GM18505 (cell line): ENCODE measurements around the gene SLC22A4.

Experiments used
- ATAC-seq: cut with Tn5 transposase; IDR thresholded peaks from one replicate; pipeline ENCODE4 v1.9.1; 2021; ENCODE audit not compliant: unreplicated experiment
- POLR2A ChIP-seq: IDR thresholded peaks from 4 replicates; pipeline ENCODE4 v1.6.1; 2011; ENCODE audit warnings: borderline replicate concordance; ENCODE audit not compliant: insufficient read depth, insufficient read length; ENCODE audit errors: extremely low read depth

SLC22A4 gene

DNA sequence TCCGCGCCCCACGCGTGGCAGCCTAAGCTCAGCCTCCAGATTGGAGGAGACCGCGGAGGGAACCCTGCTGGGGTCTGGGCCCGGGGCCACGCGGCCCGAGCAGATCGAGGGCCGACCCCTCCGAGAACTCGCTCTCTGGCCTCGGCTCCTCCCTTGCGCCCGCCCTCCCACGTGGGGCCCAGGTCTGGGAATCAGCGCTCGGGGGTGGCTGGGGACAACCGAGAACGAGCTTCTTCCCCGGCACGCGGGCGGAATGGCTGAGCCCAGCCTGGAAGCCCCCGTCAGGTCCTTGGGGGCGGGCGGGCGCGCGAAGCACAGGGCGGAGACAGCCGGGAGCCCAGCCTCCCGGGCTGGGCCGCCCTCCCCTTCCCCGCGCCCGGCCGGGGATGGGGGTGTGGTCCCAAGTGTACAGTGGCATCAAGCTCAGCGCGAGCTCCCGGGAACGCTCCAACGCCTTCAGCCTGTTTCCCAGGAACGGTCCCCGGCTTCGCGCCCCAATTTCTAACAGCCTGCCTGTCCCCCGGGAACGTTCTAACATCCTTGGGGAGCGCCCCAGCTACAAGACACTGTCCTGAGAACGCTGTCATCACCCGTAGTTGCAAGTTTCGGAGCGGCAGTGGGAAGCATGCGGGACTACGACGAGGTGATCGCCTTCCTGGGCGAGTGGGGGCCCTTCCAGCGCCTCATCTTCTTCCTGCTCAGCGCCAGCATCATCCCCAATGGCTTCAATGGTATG is at the start of gene SLC22A4:
Gene SLC22A4, plus strand, starts transcription at position 403 of the 736 bp plus-strand sequence. Its CDS starts 223 bp downstream, at position 626.
- peak; percentile 40 for TF ChIP-seq POLR2A
- peak; percentile 60 for ATAC-seq

DNA sequence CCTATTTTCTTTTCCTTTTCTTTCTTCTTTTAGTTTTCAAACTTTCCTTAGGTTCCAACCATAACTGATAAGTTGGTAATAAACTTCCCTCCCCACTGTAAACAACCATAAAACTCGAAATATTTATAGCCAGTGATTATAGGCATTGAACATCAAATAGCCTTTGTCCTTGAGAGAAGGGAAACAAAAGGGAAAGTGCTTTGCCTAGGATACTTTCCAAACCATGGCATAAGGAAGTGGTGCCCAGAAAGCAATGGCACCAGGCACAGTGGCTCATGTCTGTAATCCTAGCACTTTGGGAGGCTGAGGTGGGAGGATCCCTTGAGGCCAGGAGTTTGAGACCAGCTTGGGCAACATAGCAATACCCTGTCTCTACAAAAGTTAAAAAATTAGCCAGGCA is 48.6 kb upstream of the SLC22A4 start:
- no peak for TF ChIP-seq POLR2A
- ATAC-seq = no peak

DNA sequence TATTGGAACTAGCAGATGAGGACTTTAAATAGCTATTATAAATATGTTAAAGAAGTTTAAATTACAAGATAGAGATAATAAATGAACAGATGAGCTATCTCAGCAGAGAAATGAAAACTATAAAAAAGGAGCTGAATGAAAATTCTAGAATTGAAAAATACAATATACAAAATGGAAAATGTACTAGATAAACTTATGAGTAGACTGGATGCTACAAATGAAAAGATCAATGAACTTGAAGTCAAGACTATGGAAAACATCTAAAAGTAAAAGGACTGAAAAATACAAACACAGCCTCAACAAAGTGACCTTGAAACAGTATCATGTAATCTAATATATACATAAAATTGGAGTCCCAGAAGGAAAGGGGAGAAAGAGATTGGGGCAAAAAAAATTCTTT is 47.4 kb upstream of the SLC22A4 start:
- ATAC-seq = no peak
- TF ChIP-seq POLR2A = no peak

DNA sequence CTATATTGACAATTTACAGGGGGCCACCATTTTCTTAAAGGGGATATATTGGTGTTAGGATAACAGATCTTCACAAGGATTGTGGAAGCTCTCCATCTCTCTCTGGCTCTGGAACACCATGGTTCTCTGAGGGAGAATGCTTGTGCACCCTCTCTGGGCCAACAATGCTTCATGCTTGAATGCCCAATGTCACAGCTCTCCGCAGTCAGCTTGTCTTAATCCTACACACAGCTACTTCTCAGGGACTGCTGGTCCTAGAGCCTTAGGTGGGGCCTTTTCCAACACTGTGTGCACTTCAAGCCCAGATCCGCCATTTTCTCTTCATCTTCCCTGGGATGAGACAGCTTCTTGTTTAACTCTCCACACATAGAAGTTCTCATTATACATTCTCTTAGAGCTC is 43.6 kb upstream of the SLC22A4 start:
- no peak for ATAC-seq
- TF ChIP-seq POLR2A = no peak

DNA sequence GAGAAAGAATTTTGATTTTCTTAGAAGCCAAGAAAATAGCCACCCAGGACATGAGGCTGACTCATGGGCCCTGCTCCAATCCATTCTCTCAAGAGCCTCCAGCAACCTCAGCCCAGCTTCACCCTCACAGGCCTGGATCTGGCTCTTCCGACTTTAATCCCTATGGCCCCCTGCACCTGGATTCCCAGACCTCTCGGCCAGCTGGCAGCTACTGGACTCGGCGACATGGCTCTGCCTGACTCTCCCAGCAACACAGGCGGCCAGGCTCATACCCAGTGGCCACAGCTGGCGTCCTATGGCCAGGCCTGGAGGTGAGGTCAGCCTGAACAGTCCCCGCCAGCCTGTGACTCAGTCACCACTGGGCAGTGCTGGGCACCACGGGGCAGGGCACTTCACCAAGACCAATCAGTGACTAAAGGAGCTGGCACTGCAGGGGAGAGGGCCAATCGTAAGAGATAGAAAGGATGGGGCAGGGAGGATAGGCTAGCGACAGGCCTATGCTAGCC is 42.9 kb upstream of the SLC22A4 start:
- ATAC-seq = no peak
- no peak for TF ChIP-seq POLR2A

DNA sequence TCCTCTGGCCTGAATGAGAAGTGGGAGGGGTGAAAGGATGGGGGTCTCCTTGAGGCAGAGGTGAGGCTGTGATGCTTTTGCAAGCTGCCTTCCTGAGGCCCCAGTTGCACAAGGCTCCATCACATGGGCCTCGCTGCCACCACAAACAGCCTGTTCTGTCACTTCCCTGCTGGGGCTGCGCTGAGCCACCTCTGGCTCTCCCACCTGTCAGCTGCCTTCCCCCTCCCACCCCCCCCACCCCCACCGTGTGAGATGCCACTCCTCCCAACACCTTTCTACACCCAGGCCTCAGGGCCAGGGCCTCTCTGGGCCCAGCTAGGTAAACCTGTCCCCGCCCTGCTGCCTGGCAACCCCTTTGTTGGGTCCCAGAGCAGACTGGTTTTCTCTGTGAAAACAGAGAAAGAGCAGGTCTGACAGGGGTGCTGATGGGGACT is 41.2 kb upstream of the SLC22A4 start:
- no peak for TF ChIP-seq POLR2A
- ATAC-seq = no peak

DNA sequence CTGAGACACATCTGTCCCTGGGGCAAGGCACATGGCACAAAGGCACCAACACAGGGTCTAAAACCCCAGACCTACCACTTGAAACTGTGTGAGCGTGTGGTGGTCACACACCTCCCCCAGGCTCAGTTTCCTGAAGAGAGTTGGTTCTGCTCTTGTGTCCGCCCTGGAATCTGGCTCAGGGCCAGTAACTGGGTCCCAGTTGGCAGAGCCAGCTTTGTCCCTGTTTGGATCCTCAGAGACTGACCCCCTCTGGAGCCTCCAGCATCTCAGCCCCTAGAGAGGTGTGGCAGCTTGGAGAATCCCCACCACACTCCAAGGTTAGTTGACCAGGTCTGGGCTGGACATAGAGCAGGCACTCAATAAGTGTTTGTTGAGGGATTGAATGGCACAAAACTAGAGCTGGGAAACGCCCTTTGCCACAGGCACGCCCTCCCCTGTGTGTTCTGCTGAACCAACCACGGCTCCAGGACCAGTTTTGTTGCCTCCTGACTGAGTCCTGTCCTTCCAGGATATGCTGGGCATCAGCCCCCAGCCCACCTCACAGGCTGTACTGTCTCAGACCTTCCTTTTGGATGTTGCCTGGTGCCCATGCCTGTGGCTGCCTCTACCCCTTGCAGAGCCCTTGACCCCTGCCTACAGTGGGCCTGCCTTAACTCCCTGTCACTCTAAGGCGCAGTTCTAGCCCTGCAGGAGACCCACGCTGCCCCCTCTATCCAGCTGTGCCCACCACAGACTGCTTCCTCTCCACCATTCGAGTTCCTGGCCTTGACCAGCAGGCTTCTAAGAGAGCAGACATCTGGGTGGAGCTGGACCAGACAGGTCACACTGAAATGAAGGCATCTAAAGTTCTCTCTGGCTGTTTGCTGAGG is 40.5 kb upstream of the SLC22A4 start:
- TF ChIP-seq POLR2A = no peak
- no peak for ATAC-seq

DNA sequence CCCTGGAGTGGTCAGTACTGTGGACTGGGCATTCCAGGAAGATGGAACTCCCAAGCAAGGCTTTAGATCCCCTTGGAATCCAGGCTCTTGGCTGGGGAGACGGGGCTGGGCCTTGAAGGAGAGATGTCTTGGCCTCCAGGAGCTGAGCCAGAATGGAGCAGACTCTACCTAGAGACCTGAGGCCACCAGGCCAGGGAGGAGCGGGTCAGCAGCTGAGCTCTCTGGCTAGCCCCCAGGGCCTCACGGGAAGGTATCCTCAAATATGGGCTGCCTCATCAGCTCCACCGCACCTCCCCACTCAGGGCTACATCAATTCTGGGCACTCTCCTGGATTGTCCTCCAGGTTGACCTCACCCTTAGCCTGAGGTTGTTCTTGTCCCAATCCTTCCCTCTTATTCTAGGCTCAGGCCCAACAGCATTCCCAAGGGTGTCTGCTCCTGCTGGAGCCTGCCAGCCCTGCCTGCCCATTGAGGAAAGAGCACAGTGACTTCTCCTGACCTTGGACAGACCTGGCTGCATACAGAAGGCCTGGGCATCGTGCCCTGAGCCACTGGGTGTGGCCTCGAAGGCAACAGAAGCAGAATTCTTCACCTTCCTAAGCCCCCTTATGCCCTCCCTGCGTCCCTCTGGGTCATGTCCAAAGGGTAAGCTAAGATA is 39.7 kb upstream of the SLC22A4 start:
- no peak for ATAC-seq
- TF ChIP-seq POLR2A = no peak

DNA sequence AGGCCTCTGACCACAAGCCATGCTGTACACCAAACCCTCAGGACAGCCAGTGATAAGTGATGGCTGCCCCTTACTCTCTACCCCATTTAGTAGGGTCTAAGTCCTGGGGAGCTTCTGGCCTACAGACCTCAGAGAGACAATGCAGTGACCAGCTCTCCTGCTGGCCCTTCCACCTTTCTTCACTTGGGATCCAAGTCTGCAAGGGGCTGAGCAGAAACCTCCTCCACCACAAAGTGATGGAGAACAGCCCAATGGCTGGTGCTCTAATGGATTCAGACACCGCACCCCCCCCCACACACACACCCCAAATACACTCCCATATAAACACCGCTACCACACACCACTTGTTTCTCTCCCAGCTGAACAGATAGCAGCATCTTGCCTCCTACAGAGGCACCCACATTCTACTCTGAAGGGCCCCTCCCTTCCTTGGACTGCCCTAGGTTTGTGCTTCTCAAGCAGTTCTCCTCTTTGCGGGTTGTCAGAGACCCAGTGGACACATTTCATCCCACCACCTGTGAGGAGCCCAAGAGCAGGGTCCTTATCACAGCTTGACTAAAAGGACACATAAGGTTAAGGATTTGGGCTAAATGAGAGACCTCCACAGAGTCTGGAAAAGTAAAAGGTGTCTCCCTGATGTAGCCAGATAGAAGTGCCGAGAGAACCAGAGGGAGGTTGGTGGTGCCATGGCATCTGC is 38.0 kb upstream of the SLC22A4 start:
- TF ChIP-seq POLR2A = no peak
- no peak for ATAC-seq

DNA sequence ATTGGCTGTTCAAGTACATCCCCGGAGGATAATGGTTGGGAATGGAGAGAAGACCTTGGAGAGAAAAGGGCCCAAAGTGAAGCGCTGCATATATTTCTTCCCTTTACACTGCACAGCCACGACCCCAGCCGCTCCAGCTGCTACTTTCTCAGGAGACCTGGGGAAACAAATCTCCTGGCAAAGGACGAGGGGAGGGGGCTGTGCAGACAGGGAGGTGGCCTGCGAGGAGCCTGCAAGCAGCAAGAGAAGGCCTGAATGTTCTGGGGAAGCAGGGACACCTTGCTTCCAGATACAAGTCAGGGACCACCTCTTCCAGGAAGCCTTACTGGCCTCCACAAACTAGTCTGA is 37.4 kb upstream of the SLC22A4 start:
- no peak for ATAC-seq
- TF ChIP-seq POLR2A = no peak

DNA sequence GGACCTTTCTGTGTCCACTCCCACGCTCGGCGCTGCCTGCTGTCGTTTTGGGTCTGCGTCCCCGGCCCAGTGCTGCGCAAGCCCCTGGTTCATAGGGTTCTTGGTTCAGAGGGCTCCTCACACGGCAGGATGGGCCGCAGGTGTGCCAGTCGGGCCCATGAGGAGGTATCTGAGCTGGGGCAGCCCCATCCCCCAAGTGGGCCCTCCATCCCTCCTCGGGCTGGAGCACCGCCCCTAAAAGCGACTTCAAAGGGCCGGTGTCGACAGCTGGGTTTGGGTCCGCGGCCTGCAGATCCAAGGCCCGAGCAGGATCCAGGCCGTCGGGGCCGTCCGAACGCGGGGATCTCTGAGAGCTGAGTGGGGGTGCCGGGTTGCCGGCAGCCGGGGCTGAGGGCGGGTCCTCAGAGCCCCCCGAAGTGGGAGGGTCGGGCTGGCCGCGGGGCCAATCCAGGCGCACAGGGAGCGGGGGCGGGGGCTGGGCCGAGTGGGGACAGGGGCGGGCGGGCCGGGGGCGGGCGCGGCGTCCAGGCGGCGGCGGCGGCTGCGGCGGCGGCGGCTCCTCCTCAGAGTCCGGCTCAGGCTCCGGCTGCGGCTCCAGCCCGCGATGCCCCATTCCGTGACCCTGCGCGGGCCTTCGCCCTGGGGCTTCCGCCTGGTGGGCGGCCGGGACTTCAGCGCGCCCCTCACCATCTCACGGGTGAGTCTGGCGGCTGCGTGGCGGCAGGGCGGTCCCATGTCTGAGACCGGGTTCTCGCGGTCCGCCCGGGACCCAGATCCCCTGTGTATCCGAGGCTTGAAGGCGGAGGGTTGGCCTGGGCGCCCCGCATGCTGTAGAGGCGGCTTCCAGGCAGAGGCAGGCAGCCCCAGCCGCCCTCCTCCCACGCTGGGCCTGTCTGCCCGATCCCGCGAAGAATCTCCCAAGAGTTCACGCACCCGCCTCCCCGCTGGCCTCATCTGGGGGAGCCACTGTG is 36.8 kb upstream of the SLC22A4 start, which contains the start of gene PDLIM4:
Gene PDLIM4, plus strand, starts transcription at position 566 of the 971 bp plus-strand sequence. Its CDS starts 39 bp downstream, at position 605.
- ATAC-seq = no peak
- no peak for TF ChIP-seq POLR2A
